DMS79 (cell line): ENCODE data around the gene CFAP52.
A peak's percentile ranks its signal among the peaks of the same experiment; 100 is the strongest.
"Not testable (repeated sequence)": the region's sequence is repeated elsewhere in the genome, so short reads cannot be mapped to it uniquely, and the experiment has no call there.

ENCODE experiments used
- DNase-seq: peaks from one replicate; lab custom pipeline; 2025; lab: John Stamatoyannopoulos, UW

Gene CFAP52

DNA sequence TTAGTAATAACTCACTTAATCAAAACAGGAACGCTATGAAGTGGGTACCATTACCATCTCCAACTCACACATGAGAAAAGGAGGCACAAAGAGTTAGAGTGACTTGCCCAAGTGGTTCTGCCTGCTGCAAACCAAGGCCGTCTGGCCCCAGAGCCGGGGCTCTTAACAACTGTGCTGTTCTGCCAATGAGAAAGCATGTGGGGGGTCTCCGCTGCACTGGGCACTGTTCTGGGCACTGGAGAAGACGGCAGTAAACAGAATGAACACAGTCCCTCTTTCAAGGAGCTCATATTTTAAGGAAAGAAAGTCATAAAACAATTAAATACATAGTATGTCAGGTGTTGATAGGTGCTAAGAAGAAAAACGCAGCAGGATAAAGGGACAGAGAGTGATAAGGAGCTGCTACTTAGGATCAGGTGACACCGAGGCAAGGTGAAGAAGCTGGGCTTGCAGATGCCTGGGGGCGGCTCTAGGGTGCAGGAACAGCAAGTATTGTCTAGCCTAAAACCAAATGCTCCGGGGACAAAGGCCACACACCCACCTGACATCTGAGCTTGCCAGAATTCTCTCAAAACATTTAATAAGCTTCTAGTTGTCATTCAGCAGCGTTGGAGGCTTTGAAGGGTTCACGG lies 7.4 kb upstream of the CFAP52 start:
- DNase-seq: no peak

DNA sequence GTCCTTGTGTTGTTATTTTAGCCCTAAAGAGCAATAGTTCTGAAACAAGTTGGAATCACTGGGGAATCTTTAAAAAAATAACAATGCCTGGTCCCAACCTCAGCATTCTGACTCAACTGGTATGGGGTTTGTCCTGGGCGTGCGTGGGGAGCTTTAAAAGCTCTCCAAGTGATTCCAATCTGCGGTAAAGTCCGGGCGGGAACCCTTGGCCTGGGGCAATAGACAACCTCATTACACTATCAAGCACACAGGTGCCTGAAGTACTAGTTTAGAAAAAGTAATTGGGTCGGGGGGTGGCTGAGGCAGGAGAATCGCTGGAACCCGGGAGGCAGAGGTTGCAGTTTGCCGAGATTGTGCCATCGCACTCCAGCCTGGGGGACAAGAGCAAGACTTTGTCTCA lies 5.2 kb upstream of the CFAP52 start:
- no peak for DNase-seq

DNA sequence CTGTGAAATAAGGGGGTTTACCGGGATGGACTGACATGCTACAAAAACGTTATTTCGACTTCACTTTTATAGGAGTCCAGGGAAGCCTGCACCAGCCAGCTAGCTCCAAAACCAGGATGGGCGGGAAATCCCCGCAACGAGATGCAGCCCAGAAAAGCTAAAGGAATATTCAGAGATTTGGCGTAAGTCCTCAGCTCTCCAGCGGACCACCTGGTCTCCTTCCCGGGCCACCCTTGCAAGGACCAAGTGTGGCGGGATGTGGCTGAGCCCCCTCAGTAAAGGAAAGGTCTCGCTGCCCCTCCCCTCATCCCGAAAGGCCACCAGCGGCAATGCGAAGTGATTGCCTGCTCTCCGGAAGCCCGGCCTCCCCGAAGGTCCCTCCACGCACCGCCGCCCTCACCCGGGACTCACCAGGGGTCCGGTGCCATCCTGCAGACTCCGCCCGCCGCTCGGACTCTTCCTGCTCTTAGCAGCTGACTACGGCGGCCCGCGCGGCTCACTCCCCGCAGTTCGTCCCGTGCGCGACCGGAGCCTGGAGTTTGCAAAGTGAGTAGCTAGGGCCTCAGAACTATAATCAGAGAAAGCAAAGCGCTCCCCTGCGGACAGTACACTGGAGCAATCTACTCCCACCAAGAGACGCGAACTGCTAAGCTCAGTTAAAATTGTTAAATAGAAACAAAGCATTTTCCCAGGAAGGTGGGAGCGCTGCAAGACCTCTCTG lies 901 bp upstream of the CFAP52 start, which contains the start of gene STX8:
Gene STX8 (minus strand): TSS at position 440 of the 721 bp plus-strand sequence. CDS start 12 bp downstream, at position 428.
- DNase-seq: no peak

DNA sequence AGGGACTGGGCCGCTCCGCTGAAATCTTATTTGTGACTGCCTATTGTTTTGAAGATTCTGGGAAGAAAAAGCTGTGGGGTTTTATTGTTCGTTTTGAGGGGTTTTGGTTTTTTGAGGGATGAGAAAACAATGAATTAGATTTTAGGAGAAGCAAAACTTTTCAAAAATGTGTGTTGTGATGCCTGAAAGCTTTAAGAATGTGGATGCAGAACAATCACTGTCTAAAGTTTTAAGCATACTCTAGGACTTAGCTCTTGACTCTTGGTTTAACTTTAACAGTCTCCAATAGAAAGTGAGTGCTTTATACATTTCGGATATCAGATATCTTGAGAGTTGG lies 899 bp downstream of the CFAP52 start:
- DNase-seq: no peak

DNA sequence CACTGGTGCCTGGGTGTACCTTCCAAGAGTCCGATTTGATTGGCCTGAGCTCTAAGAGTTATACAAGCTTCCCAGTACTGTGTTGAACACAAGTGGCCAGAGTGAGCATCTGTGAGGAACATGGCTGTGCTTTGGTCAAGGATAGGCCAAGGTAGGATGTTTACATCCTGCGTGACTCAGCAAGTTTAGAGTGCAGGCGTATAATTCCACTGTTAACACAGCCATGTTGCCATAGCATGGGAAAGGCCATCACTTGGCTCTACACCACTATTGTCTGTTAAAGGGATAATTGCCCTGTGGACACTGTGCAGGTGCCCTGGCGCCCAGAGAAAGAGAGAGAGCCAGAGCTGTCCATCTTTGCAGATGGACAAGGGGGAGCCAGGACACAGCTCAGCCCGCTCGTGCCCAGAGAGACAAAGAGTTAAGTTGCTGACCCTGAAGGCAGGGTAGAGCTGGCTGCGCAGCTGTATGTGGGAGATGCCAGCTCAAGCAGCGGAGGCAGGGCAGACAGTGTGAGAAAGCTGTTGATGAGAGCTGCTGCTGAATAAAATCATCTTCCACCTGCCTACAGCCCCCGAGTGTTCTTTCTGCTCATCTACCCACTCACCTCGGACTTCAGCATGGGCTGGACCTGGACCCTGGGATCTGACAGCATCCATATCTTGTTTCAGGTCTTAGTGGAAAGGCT lies 11.7 kb downstream of the CFAP52 start:
- DNase-seq: no peak

DNA sequence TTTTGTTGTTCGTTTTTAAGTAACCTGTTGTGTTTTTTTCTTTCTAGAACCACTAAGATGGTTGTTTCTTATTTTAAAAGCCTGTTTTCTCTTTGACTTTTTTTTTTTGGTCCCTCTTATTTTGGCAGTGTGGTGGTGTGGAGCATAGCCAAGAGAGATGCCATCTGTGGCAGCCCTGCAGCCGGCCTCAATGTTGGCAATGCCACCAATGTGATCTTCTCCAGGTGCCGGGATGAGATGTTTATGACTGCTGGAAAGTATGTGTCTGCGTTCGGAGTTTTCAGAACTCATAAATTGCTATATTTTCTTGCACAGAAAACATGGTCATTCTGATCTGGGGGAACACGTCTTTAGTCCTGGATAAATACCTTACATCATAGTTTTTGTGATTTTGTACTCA lies 17.6 kb downstream of the CFAP52 start:
- no peak for DNase-seq

DNA sequence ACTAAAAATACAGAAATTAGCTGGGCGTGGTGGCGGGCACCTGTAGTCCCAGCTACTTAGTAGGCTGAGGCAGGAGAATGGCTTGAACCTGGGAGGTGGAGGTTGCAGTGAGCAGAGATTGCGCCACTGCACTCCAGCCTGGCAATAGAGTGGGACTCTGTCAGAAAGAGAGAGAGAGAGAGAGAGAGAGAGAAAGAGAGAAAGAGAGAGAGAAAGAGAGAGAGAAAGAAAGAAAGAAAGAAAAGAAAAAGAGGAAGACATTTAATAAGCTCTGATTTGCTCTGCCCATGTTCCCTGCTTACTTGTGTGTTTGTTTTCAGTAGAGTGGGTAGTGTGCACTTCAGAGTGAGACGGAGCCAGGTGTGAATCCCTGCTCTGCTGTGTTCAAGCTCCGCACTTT lies 21.2 kb downstream of the CFAP52 start:
- DNase-seq: not testable (repeated sequence)

DNA sequence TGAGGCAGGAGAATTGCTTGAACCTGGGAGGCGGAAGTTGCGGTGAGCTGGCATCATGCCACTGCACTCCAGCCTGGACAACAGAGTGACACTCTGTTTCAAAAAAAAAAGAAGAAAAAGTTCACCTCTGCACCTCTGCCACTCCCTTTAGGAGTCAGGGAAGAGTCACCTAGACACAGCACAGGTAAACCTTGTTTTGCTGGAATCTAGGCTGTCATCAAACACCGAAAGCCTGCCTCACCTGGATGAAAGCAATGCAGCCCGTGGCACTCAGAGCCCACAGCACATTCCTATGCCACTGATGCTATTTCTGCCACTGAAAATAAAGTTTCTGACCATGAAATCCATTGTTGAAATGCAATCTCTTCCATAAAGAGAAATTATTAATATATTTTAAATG lies 22.2 kb downstream of the CFAP52 start:
- no peak for DNase-seq

DNA sequence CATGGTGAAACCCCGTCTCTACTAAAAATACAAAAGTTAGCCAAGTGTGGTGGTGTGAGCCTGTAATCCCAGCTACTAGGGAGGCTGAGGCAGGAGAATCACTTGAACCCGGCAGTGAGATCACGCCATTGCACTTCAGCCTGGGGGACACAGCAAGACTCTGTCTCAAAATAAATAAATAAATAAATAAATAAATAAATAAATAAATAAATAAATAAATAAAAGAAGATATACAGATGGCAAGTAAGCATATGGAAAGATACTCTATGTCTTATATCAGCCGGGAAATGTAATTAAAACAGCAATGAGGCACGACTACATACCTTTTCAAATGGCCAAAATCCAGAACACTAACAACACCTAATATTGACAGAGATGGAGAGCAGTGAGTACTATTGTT lies 28.1 kb downstream of the CFAP52 start:
- DNase-seq: not testable (repeated sequence)

DNA sequence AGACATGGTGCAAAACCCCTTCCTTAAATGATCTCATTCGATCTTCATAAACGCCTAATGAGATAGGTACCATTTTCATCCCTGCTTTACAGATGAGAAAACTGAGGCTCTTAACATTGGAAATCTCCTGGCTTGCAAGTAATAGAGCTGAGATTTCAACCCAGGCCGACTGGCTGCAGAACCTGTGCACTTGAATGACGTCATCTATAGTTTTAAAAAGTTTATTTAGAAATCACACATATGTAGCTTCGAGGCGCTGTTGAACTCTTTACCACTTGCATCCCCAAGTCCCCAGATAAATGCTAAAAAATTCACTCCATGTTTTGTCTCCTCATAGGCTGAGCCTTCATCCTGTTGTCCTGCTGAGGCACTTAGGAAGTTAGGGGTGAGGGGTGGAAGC lies 30.0 kb downstream of the CFAP52 start:
- DNase-seq: no peak

DNA sequence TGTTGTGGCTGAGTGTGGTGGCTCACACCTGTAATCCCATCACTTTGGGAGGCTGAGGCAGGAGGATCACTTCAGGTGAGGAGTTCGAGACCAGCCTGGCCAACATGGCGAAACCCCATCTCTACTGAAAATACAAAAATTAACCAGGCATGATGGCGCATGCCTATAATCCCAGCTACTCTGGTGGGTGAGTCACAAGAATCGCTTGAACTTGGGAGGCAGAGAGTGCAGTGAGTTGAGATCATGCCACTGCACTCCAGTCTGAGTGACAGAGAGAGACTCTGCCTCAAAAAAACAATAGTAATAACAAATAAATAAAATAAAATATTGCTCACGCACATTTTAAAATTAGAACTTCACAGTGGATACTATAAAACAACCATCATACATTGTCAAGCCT lies 30.6 kb downstream of the CFAP52 start:
- not testable (repeated sequence) for DNase-seq

DNA sequence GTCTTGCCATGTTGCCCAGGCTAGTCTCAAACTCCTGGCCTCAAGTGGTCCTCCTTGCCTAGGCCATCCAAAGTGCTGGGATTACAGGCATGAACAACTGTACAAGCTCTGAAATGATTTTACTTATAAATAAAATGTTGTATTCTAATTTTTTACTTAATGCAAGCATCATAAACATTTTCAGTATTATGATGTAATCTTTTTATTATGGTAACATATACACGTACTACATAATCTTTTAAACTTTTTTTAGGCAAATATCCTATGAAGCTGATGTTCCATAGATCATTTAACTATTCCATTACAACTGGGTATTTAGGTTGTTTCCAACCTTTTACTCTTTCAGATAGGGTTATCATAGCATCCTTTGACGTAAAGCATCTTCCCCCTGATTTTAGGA lies 35.1 kb downstream of the CFAP52 start:
- no peak for DNase-seq

DNA sequence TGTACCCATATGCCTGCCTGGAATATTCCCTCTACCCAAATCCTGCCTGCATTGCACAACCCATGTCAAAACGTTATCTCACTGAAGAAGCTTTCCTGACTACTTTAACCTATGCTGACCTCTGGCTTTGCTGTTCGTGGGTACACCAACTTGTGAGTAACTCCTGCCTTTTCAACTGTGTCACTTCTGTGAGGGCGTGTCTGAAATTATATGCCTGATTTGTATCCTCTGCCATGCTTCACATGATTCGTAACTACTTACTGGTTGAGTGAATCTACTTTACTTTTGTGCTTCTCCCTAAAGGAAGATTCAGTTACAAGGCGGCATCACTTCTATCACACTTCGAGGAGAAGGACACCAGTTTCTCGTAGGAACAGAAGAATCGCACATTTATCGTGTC lies 35.6 kb downstream of the CFAP52 start:
- no peak for DNase-seq

DNA sequence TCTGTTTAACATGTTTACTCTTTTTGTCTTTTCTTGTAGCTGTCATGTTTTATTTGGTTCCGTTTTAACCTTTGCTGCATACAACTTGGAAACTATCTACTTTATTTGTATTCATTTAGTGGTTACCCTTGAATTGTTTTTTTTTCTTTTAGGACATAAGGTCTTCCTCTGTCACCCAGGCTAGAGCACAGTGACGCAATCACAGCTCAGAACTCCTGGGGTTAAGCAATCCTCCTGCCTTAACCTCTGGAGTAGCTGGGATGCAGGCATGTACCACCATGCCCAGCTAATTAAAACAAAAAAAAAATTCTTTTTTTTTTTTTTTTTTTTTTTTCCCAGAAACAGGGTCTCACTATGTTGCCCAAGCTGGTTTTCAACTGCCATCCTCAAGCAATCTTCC lies 39.0 kb downstream of the CFAP52 start:
- no peak for DNase-seq

DNA sequence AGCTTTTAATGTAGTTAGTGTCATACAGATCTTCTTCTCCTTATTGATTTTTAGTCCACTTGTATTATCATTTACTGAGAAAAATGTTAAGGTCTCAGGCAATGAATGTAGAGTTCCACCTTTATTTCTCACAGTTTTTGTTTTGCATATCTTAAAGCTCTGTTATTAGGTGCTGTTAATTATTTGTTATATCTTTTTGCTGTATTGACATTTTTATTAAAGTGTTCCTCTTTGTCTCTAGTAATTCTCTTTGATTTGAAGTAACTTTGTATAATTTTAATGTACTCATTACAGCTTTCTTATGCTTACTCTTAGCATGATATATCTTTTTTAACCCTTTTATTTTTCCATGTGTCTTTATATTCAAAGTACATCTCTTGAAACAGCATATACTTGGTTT lies 46.5 kb downstream of the CFAP52 start:
- DNase-seq: no peak

DNA sequence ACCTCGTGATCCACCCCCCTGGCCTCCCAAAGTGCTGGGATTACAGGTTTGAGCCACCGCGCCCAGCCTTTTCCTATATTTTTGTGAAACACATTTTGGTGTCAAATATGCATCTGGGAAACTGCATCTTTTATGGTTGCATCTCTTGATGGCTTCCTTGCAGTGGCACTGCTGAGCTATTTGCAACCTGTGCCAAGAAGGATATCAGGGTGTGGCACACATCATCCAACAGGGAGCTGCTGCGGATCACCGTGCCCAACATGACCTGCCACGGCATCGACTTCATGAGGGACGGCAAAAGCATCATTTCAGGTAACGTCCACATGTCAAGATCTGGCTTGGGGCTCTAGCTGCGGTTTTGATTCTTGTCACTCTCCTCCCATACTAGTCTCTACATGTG lies 52.1 kb downstream of the CFAP52 start:
- DNase-seq: no peak

DNA sequence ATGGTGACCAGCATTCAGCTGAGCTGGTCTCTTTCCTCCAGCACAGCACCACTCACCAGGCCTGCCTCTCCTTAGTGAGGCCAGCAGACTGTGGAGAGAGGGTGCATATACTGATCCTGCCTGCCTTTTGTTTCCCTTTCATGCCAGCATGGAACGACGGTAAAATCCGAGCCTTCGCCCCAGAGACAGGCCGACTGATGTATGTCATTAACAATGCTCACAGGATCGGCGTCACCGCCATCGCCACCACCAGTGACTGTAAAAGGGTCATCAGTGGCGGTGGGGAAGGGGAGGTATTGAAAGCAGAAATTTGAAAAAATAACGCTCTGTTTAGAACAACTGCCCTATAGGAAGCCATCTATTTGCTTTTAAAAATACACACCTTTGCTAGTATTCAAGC lies 56.3 kb downstream of the CFAP52 start:
- DNase-seq: no peak

DNA sequence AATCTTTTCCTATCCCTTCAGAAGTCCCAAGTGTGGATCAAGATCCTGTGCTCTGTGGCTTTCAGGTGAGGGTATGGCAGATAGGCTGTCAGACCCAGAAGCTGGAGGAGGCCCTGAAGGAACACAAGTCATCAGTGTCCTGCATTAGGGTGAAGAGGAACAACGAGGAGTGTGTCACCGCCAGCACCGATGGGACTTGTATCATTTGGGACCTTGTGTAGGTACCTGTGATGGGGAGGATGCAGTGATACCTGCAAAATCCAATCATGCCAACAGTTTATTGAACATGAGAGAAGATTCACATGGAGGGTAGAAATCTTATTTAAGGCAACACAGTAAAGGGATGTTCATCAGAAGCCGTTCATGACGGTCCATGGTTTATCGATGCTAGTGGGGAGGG lies 58.9 kb downstream of the CFAP52 start:
- DNase-seq: no peak

DNA sequence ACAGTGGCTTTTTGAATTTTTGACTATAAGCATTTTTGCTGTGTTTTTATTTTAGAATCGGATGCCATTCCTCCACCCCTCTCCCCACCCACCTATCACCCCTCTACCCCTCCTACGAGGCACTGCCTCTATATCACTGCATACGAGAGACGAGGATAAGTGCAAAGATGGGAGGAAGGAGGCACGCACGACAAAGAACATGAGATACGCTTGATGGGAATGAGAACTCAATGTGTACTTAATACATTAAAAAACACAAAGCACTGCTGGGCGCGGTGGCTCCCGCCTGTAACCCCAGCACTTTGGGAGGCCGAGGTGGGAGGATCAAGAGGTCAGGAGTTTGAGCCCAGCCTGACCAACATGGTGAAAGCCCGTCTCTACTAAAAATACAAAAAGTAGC lies 60.1 kb downstream of the CFAP52 start:
- no peak for DNase-seq

DNA sequence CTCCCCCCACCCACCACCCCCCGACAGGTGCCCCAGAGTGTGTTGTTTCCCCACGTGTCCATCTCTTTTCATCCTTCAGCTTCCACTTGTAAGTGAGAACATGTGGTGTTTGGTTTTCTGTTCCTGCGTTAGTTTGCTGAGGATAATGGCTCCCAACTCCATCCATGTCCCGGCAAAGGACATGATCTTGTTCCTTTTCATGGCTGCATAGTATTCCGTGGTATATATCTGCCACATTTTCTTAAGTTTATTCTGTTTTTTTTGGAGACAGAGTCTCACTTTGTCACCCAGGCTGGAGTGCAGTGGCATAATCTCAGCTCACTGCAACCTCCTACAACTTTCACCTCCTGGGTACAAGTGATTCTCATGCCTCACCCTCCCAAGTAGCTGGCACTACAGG lies 63.9 kb downstream of the CFAP52 start:
- DNase-seq: not testable (repeated sequence)

DNA sequence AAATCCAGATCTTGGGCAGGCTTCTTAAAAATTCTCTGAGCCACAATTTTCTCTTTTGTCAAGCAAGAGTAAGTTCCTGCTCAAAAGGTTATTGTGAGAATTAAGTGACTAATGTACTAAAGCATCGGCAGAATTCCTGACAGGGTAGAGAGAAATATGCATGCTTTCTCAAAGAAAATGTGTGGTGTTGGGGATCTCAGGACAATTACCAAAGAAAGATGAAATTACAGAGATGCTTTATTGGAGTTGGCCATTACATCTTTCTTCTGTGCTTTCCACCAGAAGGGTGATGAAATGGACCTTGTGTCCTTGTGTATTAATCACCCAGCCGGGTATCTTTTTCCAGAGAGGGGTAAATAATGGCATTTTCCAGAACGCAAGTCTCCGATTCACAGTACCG lies 67.2 kb downstream of the CFAP52 start:
- no peak for DNase-seq

DNA sequence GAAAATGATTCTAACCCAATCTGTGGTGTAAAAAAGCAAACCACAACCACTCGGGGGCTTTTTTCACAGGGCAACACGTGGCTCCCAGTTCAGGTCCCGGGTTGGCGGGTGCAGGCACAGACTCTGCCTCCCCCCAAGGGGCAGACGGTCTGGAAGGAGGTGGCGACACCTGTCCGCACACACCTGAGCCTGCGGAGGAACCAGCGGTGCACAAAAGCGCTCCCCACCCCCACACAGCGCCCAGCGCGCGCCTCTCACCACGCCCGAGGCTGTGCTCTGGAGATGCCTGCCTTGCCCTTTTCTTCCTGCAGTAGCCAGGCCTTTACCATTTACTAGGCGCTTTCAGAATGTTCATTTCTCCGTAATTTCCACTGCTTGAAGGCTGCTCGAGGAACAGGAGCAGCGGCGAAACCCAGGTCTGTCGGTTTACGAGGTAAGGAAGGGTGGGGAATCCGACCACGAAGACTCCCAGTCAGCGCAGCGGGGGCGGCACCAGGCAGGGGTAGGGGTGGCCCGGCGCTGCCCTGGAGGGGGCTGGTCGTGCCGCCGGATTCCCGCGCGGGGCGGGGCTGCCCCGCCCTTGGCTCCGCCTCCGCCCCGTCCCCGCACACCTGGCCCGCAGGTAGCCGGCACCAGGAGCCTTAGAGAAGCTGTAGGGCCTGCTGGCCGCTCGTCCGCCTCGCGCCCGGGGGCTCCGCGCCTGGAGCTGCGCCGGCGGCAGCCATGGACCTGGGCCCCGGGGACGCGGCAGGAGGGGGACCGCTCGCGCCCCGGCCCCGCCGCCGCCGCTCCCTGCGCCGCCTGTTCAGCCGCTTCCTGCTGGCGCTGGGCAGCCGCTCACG lies 68.7 kb downstream of the CFAP52 start, which contains the start of gene USP43:
Gene USP43 (plus strand): TSS at position 608 of the 842 bp plus-strand sequence. CDS start 116 bp downstream, at position 724.
- peak; percentile 25 for DNase-seq
